ENCODE measurements around the gene MUCL1.
"Not testable (repeated sequence)": the region's sequence is repeated elsewhere in the genome, so short reads cannot be mapped to it uniquely, and the experiment has no call there.

Gene MUCL1

GRCh38 chr12:54870048-54870447 is 15.7 kb downstream of the MUCL1 start:
- TF ChIP-seq POLR2A (IDR thresholded peaks at IDR 0.05; ENCODE audit: low read depth, low read length): no peak
- FAIRE-seq (no peak), DNase-seq (ENCODE audit: insufficient read length, low spot score) (no peak)

GRCh38 chr12:54870617-54871016 is 16.3 kb downstream of the MUCL1 start:
- TF ChIP-seq POLR2A (IDR thresholded peaks at IDR 0.05; ENCODE audit: low read depth, low read length): no peak
- no peak for FAIRE-seq
- no peak for DNase-seq (ENCODE audit: insufficient read length, low spot score)

GRCh38 chr12:54879150-54879549 is 24.8 kb downstream of the MUCL1 start:
- FAIRE-seq: no peak
- DNase-seq (ENCODE audit: insufficient read length, low spot score): no peak
- TF ChIP-seq POLR2A (IDR thresholded peaks at IDR 0.05; ENCODE audit: low read depth, low read length): no peak

DNA sequence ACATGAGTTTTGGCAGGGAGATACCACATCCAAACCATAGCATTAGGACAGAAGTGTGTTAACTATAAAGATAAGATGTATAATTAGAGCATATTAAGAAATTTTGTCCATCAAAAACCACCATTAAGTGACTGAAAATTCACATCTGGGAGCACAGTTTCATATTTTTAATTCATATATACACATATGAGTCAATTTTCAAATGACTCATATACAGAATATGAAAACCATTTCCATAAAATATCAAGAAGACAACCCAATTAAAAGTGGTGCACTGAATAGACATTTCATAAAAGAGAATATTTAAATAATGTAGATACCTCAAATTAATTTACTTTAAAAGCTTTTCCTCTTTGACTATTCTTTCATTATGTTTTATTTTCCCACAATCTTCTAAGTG is 25.3 kb downstream of the MUCL1 start:
- TF ChIP-seq POLR2A (IDR thresholded peaks at IDR 0.05; ENCODE audit: low read depth, low read length): no peak
- no peak for FAIRE-seq

GRCh38 chr12:54882079-54882478 is 27.8 kb downstream of the MUCL1 start:
- DNase-seq (ENCODE audit: insufficient read length, low spot score): no peak
- no peak for FAIRE-seq
- no peak for TF ChIP-seq POLR2A (IDR thresholded peaks at IDR 0.05; ENCODE audit: low read depth, low read length)

More for the DNA sequence above, 25.3 kb downstream of the MUCL1 start:
- DNase-seq (ENCODE audit: insufficient read length, low spot score): no peak

- FAIRE-seq: not testable (repeated sequence)
Measured at GRCh38 chr12:54882597-54882996, 28.3 kb downstream of the MUCL1 start.

DNA sequence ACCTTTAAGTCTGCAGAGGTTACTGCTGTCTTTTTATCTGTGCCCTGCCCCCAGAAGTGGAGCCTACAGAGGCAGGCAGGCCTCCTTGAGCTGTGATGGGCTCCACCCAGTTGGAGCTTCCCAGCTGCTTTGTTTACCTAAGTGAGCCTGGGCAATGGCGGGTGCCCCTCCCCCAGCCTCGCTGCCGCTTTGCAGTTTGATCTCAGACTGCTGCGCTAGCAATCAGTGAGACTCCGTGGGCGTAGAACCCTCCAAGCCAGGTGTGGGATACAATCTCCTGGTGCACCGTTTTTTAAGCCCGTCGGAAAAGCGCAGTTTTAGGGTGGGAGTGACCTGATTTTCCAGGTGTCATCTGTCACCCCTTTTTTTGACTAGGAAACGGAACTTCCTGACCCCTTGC is 34.1 kb downstream of the MUCL1 start:
- DNase-seq (ENCODE audit: insufficient read length, low spot score); FAIRE-seq: not testable (repeated sequence)

More at GRCh38 chr12:54882597-54882996, 28.3 kb downstream of the MUCL1 start:
- not testable (repeated sequence) for DNase-seq (ENCODE audit: insufficient read length, low spot score)

DNA sequence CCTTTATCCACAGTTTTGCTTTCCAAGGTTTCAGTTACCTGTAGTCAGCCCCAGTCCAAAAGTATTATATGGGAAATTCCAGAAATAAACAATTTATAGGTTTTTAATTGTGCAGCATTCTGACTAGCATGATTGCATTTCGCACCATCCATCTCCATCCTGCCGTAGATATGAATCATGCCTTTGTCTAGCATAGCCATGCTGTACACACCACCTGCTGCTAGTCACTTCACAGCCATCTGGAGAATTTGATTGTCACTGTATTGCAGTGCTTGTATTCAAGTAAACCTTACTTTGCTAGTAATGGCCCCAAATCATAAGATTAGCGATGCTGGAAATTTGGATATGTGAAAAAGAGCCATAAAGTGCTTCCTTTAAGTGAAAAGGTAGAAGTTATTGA is 36.0 kb downstream of the MUCL1 start:
- TF ChIP-seq POLR2A (IDR thresholded peaks at IDR 0.05; ENCODE audit: low read depth, low read length): no peak
- no peak for DNase-seq (ENCODE audit: insufficient read length, low spot score)
- FAIRE-seq: no peak

GRCh38 chr12:54891717-54892478 is 37.6 kb downstream of the MUCL1 start:
- FAIRE-seq (no peak), DNase-seq (ENCODE audit: insufficient read length, low spot score) (no peak)
- TF ChIP-seq POLR2A (IDR thresholded peaks at IDR 0.05; ENCODE audit: low read depth, low read length): no peak

Measured in H54 (cell line).